HL-60 (cell line): ENCODE results near the gene KAZN.

Experiments
- GABPA ChIP-seq: IDR thresholded peaks from 2 replicates; pipeline ENCODE4 v1.6.1; 2012; ENCODE audit warnings: low read depth
- POLR2AphosphoS5 ChIP-seq: IDR thresholded peaks from 2 replicates; pipeline ENCODE4 v1.6.1; 2012; ENCODE audit warnings: low read depth
- REST ChIP-seq: IDR thresholded peaks from 2 replicates; pipeline ENCODE4 v1.6.1; 2012; ENCODE audit warnings: low read depth; ENCODE audit not compliant: insufficient replicate concordance
- TF ChIP-seq, protein P1 (sequence below): IDR thresholded peaks from one replicate; pipeline ENCODE4 v1.5.1; 2011; ENCODE audit warnings: low read length, control low read depth, inconsistent platforms; ENCODE audit not compliant: insufficient read depth

- no peak for TF ChIP-seq POLR2AphosphoS5
- TF ChIP-seq, protein P1, sequence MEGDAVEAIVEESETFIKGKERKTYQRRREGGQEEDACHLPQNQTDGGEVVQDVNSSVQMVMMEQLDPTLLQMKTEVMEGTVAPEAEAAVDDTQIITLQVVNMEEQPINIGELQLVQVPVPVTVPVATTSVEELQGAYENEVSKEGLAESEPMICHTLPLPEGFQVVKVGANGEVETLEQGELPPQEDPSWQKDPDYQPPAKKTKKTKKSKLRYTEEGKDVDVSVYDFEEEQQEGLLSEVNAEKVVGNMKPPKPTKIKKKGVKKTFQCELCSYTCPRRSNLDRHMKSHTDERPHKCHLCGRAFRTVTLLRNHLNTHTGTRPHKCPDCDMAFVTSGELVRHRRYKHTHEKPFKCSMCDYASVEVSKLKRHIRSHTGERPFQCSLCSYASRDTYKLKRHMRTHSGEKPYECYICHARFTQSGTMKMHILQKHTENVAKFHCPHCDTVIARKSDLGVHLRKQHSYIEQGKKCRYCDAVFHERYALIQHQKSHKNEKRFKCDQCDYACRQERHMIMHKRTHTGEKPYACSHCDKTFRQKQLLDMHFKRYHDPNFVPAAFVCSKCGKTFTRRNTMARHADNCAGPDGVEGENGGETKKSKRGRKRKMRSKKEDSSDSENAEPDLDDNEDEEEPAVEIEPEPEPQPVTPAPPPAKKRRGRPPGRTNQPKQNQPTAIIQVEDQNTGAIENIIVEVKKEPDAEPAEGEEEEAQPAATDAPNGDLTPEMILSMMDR = no peak
- TF ChIP-seq REST = no peak
- no peak for TF ChIP-seq GABPA
Measured at GRCh38 chr1:14763977-14764376, 165.5 kb downstream of the KAZN start.
